ENCODE results near the gene HLA-A. TPM values are rescaled to one million over a fixed set of nuclear protein-coding genes. Genes with fewer than 3 reads are reported as not detected.
A peak's percentile ranks its signal among the peaks of the same experiment; 100 is the strongest.

Gene HLA-A
- total RNA-seq, 1 experiment from 2014 or later = 251 TPM

DNA sequence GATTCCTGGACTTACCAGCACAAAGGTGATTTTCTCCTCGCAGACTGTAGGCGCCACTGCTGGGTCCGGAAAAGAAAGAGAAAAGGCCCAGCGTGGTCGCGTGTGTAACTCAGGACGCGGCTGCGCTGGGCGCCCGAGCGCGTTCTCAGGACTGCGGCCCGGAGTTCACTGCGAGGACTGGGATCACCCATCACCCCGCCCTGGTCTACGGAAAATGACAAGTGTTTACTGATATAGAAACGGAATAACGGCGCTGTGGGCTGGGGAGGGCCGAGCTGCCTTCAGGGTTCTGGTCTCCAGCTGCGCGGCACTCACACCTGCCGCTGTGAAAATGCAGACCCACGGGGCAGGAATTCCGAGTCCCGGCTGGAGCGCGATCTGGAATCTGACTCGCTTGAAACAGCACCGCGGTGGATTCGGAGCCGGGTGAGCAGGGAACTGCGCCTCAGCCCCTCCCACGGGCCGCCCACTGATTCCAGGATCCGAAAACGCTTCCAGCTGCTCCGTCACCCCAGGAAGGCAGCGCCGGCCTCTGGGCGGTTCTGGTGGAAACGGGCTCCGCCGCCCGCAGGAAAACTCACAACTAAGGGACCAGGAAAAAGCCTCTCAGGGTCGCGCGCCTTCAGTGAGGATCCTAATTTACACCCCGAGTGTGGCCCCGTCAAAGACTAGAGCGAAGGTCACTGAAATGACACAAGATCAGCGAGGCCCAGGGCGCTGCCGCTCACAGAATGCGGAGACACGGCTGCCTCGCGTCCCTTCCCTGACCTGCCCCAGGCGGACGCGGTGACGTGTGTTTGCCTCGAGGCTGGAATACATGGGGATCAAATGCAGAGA, 34.5 kb downstream of the HLA-A start:
- Histone ChIP-seq H3K27ac (ENCODE audit: low read depth, low read length) (peak overlapping the region; percentile 89), H3K4me3 (replicated peaks in 1 of 2; ENCODE audit: low read depth in 1 of 2, low read length in 2 of 2) (peak overlapping the region; percentile 53 to 58), H3K36me3 (ENCODE audit: control insufficient read depth in 1 of 2, insufficient read depth in 2 of 2, low read length in 2 of 2) (no peaks in the 10 kb centered on the region), H3K9me3 (ENCODE audit: control insufficient read depth in 1 of 2, insufficient read depth in 1 of 2, low read depth in 1 of 2, low read length in 2 of 2) (no peaks in the 10 kb centered on the region), H3K9me2 (ENCODE audit: insufficient read depth) (no peaks in the 10 kb centered on the region), H4K20me1 (ENCODE audit: insufficient read depth) (no peaks in the 10 kb centered on the region), H3K79me2 (ENCODE audit: insufficient read depth, low read length) (no peaks in the 10 kb centered on the region), H2AFZ (ENCODE audit: low read depth, low read length, poor library complexity, severe bottlenecking) (peak overlapping the region; percentile 24), H3K9ac (ENCODE audit: low read length) (peak overlapping the region; percentile 66), H3K27me3 (ENCODE audit: insufficient read depth, low read length) (no peaks in the 10 kb centered on the region), H3K4me1 (ENCODE audit: control insufficient read depth in 1 of 2, insufficient read depth in 2 of 2, low read length in 2 of 2) (peaks cover 7 to 20% of the 10 kb centered on the region in 2 experiments), H3K4me2 (ENCODE audit: low read length) (peak overlapping the region; percentile 88)
- POLR2A ChIA-PET = interaction anchor here (0.8 to 2.1 kb wide), 4 partner anchors 9 to 19 kb away, joined by 4 to 9 read pairs (median 6); no protein-coding TSS in a partner anchor
- intact Hi-C loops (cut with micrococcal nuclease) = no loop called here
- DNase-seq (ENCODE audit: low read depth, low spot score) (peak; percentile 57), ATAC-seq (peak; percentile 86)
- RAD21 ChIA-PET (ENCODE audit: low non-redundant PET in 1 of 2, low total read pairs in 2 of 2, uncharacterized antibody in 2 of 2, unreplicated experiment in 2 of 2) = no interaction called here
- BruUV-seq (replicated peaks) = TSS peak; percentile 54
- CTCF ChIA-PET = no interaction called here
- no peak for TF ChIP-seq FOSL1 (IDR thresholded peaks at IDR 0.05; ENCODE audit: low read depth)
- TF ChIP-seq, protein P1, sequence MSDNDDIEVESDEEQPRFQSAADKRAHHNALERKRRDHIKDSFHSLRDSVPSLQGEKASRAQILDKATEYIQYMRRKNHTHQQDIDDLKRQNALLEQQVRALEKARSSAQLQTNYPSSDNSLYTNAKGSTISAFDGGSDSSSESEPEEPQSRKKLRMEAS (IDR thresholded peaks at IDR 0.05) = peak; percentile 71; the same call in 1 of the 2 replicates
- no peak for TF ChIP-seq ELF1 (IDR thresholded peaks at IDR 0.05; ENCODE audit: borderline replicate concordance, low read depth)
- TF ChIP-seq JUND (IDR thresholded peaks at IDR 0.05) = no peak
- TF ChIP-seq, protein P2, sequence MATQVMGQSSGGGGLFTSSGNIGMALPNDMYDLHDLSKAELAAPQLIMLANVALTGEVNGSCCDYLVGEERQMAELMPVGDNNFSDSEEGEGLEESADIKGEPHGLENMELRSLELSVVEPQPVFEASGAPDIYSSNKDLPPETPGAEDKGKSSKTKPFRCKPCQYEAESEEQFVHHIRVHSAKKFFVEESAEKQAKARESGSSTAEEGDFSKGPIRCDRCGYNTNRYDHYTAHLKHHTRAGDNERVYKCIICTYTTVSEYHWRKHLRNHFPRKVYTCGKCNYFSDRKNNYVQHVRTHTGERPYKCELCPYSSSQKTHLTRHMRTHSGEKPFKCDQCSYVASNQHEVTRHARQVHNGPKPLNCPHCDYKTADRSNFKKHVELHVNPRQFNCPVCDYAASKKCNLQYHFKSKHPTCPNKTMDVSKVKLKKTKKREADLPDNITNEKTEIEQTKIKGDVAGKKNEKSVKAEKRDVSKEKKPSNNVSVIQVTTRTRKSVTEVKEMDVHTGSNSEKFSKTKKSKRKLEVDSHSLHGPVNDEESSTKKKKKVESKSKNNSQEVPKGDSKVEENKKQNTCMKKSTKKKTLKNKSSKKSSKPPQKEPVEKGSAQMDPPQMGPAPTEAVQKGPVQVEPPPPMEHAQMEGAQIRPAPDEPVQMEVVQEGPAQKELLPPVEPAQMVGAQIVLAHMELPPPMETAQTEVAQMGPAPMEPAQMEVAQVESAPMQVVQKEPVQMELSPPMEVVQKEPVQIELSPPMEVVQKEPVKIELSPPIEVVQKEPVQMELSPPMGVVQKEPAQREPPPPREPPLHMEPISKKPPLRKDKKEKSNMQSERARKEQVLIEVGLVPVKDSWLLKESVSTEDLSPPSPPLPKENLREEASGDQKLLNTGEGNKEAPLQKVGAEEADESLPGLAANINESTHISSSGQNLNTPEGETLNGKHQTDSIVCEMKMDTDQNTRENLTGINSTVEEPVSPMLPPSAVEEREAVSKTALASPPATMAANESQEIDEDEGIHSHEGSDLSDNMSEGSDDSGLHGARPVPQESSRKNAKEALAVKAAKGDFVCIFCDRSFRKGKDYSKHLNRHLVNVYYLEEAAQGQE (IDR thresholded peaks at IDR 0.05; ENCODE audit: low read depth) = no peak
- TF ChIP-seq POLR2A (IDR thresholded peaks at IDR 0.05; ENCODE audit: borderline replicate concordance, extremely low read depth, insufficient read depth, insufficient read length) = no peak
- TF ChIP-seq CBX3 (IDR thresholded peaks at IDR 0.05; ENCODE audit: low read depth) = no peak
- TF ChIP-seq, protein P3, sequence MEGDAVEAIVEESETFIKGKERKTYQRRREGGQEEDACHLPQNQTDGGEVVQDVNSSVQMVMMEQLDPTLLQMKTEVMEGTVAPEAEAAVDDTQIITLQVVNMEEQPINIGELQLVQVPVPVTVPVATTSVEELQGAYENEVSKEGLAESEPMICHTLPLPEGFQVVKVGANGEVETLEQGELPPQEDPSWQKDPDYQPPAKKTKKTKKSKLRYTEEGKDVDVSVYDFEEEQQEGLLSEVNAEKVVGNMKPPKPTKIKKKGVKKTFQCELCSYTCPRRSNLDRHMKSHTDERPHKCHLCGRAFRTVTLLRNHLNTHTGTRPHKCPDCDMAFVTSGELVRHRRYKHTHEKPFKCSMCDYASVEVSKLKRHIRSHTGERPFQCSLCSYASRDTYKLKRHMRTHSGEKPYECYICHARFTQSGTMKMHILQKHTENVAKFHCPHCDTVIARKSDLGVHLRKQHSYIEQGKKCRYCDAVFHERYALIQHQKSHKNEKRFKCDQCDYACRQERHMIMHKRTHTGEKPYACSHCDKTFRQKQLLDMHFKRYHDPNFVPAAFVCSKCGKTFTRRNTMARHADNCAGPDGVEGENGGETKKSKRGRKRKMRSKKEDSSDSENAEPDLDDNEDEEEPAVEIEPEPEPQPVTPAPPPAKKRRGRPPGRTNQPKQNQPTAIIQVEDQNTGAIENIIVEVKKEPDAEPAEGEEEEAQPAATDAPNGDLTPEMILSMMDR (IDR thresholded peaks at IDR 0.05 in 2 of 3, conservative IDR thresholded peaks at IDR 0.05 in 1 of 3; ENCODE audit: borderline replicate concordance in 1 of 3, insufficient read depth in 1 of 3, low read depth in 2 of 3, low read length in 2 of 3) = peak; percentile 10 to 31 (median 31); a peak in 3 of 6 replicates
- TF ChIP-seq, protein P4, sequence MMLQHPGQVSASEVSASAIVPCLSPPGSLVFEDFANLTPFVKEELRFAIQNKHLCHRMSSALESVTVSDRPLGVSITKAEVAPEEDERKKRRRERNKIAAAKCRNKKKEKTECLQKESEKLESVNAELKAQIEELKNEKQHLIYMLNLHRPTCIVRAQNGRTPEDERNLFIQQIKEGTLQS (IDR thresholded peaks at IDR 0.05) = no peak
- TF ChIP-seq EGR1 (IDR thresholded peaks at IDR 0.05; ENCODE audit: low read depth) = 0 out of 2 replicates have a peak, but pooled peaks have one; percentile 28
- TF ChIP-seq, protein P5, sequence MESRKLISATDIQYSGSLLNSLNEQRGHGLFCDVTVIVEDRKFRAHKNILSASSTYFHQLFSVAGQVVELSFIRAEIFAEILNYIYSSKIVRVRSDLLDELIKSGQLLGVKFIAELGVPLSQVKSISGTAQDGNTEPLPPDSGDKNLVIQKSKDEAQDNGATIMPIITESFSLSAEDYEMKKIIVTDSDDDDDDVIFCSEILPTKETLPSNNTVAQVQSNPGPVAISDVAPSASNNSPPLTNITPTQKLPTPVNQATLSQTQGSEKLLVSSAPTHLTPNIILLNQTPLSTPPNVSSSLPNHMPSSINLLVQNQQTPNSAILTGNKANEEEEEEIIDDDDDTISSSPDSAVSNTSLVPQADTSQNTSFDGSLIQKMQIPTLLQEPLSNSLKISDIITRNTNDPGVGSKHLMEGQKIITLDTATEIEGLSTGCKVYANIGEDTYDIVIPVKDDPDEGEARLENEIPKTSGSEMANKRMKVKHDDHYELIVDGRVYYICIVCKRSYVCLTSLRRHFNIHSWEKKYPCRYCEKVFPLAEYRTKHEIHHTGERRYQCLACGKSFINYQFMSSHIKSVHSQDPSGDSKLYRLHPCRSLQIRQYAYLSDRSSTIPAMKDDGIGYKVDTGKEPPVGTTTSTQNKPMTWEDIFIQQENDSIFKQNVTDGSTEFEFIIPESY (IDR thresholded peaks at IDR 0.05; ENCODE audit: extremely low read depth, insufficient replicate concordance, low read length) = no peak
- TF ChIP-seq SRF (IDR thresholded peaks at IDR 0.05; ENCODE audit: low read depth) = no peak
- no peak for TF ChIP-seq SIN3A (IDR thresholded peaks at IDR 0.05; ENCODE audit: low read depth)
- no peak for TF ChIP-seq CEBPB (IDR thresholded peaks at IDR 0.05; ENCODE audit: low read depth)
- peak; percentile 69 for TF ChIP-seq POLR2AphosphoS5 (IDR thresholded peaks at IDR 0.05; ENCODE audit: low read depth, low read length)
- no peak for TF ChIP-seq ZNF274 (IDR thresholded peaks at IDR 0.05; ENCODE audit: low read depth, low read length)
- TF ChIP-seq EZH2 (IDR thresholded peaks at IDR 0.05) = no peak
- TF ChIP-seq YY1 (IDR thresholded peaks at IDR 0.05; ENCODE audit: extremely low read depth, insufficient replicate concordance, low read depth, low read length) = no peak
- TF ChIP-seq EZH2phosphoT487 (IDR thresholded peaks at IDR 0.05; ENCODE audit: borderline replicate concordance) = no peak

All from HCT116 (cell line).